GM19397 (cell line): ENCODE data around the gene MYO3B.

ENCODE experiments used
- ATAC-seq: cut with Tn5 transposase; IDR thresholded peaks from one replicate; pipeline ENCODE4 v1.9.1; 2021; ENCODE audit warnings: mild to moderate bottlenecking, moderate library complexity; ENCODE audit not compliant: unreplicated experiment

Gene MYO3B

DNA sequence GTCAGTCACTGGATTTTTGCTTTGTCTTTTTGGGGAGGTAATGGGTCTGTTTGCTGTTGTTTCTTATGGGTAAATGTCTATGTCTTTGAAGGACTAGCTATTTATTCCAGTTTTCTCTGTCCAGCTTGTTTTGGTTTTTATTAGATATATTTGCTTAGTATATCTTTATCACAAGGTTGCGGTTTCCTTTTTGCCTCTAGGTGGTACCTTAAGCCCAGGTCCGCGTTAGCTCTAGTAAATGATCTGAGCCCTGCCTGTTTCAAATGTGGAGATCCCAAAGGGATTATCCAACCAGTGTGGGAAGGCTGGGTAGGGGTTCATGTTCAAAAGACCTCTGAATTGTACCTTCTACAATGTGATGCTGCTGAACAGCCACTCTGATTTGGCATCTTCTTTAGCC is 114.5 kb downstream of the MYO3B start:
- no peak for ATAC-seq

DNA sequence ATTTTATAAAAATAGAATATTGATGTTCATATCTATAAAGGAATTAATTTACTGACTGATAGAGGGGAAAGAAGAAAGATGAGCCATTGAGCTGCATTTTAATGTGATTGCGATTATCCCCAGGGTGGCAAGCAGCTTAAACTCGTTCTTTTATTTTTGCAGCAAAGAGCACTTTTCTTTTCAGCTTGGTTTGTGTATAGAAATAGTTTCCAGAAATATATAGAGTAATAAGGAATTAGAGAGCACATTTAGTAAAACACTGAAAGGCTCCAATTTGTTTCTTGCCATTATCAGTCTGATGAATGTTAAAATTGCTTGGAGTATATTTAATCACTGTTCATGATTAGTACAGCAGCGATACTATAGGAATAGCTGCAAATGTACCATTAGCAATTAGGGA is 119.5 kb downstream of the MYO3B start:
- no peak for ATAC-seq

DNA sequence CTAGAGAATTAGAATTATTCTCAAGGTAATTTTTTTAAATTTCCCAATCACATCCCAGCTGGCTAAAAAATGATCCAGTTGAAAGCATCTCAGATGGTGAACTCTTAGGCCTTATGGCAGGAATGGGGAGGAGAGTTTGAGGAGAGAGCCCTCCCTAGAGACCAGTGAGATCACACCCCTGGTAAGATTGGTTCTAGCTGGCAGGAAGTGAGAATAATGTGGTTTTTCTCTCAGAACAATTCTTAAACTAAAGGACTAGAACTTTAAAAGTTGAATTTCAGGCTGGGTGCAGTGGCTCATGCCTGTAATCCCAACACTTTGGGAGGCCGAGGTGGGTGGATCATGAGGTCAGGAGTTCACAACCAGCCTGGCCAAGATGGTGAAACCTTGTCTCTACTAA is 120.2 kb downstream of the MYO3B start:
- ATAC-seq = no peak

DNA sequence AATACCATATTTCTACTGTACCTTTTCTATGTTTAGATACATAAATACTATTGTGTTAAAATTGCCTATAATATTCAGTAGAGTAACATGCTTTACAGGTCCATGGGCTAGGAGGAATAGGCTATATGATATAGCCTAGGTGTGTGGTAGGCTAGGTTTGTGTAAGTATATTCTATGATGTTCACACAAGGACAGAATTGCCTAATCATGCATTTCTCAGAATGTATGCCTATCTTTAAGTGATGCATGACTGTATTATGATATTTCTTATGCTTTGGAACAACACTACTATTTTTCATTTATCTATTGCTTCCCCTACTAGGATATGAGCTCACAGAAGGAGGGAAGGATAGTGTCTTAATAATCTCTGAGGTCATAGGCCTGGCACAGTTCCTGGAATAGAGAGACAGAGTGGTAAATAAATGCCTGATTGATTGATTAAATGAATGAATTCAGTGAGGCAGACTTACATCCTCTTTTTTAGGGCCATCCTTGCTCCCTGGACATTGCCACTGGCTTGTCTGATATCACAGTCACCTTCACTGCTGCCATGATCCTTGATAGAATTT is 121.0 kb downstream of the MYO3B start:
- no peak for ATAC-seq

DNA sequence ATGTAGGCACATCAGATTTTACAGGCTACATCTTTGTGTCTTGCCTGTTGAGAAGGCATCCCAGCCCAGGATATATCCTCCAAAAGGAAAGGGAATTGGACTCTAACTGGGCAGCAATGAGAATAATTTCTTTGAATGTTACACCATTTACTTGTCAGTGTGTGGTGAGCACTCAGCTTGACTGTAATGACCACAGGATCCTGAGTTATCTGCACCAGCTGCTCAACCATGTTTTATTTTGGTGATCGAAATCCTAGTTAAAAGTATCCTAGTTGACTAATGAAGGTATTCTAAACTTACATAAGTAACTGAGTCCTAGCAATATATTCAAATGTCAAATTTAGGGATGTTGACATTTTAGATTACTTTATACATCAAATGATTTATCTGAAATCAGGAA is 123.0 kb downstream of the MYO3B start:
- no peak for ATAC-seq

DNA sequence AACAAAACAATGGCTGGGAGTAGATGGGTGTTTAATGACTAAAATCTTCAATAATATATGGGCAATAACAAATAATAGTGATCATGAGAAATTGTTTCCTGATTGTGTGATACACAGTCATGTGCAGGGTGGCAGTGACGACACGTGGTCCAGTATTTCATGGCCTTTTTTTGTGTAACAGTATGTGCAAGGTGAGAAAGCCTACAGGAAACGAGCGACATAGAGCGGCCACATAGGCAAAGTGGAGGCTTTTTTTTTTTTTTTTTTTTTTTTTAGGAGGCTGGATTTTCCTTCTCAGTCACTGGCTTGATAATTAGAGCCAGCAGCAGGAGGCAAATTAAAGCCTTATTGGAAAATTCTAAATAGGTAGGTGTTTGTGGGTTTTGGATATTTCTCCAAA is 123.7 kb downstream of the MYO3B start:
- ATAC-seq = no peak

DNA sequence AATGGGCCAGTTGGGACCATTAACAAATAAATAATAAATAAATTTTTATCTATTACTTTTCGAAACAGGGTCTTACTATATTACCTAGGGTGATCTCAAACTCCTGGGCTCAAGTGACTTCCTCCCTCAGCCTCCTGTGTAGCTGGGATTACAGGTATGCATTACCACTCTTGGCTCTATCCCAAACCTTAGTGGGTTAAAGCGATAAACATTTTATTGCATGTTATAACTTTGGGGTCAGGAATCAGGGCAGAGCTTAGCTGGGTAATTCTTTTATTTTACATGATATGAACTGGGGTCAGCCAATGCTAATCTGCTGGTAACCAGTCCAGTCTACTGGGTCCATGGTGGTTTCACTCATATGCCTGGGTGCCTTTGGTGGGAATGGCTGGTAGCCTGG is 127.8 kb downstream of the MYO3B start:
- no peak for ATAC-seq

DNA sequence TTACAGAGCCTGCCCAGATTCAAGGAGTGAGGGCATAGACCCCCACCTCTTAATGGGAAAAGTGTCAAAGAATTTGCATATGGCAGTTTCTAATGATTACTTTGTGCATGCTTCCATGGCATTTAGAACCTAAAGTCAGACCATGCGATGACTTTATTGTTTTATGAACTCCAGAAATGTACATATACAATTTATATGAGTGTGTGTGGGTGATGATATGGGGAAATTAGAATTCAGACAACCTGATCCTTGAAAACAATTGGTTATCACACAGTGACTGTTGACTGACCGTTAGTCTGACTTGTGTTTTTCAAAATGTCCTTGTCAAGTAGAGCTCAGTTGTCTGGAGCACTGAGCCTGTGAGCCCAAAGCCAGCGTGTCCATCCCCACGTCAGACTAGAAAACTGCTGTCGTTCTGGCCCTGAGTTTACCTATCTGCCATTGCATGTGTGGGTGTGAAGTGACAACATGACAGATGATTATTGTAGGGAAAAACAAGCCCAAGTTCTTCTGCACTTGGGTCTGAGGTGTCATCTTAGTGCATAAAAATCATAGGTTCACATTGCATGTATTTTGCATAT is 128.4 kb downstream of the MYO3B start:
- ATAC-seq = no peak

DNA sequence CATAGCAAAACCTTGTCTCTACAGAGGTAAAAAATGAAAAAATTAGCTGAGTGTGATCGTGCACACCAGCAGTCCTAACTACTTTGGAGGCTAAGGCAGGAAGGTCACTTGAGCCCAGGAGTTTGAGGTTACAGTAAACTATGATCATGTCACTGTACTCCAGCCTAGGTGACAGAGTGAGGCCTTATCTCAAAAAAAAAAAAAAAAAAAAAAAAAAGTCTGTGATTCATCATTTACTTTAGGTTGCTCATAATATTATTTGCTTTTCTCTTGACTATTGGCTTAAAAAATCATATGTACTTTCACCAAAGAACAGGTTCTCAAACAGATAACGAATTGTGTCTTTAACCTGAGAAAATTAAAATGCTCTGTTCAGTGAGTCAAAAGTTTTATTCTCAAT is 129.1 kb downstream of the MYO3B start:
- ATAC-seq = no peak

DNA sequence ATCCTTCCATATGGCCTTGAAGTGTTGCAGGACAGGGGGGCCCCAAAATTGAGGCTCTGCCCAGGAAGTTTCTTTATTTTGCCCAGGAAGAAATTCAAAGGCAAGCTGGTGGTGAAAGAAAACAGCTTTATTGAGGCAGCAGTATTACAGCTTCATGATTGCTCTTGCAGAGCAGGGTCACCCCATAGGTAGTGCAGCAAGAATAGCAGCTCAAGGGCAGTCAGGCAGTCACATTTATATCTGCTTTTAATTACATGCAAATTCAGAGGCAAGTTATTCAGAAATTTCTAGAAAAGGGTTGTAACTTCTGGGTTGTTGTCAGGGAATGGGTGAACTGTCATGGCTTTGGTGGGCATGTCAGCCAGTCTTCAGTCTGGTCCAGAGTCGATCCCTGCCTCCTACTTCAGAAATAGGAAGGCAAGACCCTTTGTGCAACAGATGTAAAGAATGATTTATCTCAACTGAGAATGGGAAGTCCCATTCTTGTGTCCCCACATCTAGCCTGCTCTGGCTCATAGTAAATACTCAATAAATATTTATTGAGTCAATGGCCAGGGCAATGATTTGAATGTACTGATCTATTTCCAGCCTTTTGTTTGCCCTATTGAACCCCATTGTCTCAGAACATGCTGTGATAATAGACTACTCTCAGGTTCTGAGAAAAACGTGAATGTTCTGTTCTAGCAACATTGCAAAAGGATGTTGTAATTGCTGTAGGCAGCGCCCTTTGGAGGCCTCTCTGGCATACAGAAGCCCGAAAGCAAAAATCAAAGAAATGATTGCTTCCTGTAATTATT is 129.8 kb downstream of the MYO3B start:
- no peak for ATAC-seq

DNA sequence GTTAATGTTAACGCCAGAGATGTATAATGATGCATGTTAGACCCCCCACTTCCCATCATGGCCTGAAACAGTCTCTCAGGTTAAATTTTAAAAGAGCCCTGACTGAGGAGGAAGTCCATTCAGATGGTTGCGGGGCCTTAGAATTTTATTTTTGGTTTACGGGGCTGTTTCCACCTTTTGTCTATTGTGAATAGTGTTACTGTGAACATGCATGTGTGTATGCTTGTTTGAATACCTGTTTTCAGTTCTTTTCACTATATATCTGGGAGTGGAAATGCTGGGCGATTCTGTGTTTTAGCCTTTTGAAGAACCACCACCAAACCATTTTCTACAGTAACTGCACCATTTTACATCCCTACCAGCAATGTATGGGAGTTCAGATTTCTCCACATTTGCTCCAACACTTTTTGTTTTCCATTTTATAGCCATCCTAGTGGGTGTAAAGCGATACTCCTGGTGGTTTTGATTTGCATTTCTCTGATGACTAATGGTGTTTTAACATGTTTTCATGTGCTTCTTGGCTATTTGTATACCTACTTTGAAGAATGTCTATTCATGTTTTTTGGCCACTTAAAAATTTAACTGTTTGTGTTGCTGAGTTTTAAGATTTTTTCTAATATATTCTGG is 133.0 kb downstream of the MYO3B start:
- ATAC-seq = no peak

DNA sequence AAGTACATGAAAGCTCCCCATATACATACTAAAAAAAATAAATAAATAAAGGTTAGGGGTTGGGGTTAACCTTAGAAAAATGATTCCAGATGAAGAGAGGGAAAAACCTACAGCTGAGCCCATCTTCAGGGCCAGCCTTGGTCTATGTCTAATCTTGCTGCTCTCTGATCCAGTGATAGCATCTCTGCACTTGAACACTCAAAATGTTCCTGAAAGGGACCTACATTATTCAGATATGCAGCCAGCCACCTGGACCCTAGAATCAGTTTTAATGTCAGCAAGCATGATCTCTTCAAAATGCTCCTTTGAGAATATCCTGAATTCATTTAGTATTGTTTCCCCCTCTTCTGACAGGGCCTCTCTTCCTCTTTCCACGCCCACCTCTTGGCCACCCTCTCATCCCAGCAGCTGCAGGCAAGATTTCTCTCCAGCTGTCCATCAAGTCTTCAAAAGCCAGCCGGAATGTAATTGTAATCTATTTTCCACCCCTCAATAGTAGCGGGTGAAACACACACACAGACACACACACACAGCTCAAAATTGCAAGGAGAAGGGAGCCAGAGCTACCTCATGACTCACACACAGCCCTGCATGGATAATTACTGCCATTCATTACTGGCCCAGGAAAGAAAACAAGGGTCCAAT is 135.5 kb downstream of the MYO3B start:
- no peak for ATAC-seq

DNA sequence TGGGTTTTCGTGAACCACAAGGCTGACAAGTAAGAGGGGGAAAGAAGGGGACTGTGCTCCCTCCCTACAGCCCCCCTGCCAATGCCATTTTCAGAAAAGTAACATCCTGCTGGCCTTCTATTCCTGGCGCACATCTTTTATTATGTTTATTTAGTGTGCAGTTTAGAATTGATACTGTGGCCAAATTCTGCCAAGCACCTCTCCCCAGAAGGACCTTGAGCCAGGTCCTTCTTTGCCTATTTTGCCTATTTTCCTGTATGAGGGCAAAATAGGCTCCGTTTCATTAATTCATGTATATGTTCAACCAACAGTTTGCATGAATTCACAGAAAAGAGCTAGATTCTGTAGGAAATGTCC is 136.0 kb downstream of the MYO3B start:
- ATAC-seq = no peak

DNA sequence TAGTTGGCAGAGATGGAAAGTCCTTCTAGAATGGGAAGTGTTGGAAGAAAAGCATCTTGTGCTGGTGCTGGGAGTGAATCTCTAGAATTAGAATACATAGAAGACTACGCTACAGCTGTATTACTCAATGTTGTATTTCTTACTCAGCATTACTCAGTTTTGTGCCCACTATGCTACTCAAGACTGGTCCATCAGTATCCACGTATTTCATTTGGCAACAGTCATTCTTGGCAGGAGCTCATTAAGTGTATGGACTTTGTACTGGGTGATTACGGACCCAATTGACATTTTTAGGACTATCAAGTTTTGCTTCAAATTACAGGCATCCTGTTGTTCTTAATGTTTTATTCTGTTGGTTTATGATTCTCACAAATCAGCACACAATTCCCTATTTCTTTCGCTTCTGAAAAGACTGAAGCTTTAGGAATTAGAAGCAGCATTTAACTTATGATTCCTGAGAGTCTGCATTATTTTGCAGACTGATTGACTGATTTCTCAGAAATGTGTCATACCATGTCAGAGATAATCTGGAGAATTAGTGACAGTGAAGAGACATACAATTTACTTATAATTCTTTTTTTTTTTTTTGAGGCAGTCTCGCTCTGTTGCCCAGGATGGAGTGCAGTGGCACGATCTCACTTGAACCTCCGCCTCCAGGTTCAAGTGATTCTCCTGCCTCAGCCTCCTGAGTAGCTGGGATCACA is 136.9 kb downstream of the MYO3B start:
- no peak for ATAC-seq

DNA sequence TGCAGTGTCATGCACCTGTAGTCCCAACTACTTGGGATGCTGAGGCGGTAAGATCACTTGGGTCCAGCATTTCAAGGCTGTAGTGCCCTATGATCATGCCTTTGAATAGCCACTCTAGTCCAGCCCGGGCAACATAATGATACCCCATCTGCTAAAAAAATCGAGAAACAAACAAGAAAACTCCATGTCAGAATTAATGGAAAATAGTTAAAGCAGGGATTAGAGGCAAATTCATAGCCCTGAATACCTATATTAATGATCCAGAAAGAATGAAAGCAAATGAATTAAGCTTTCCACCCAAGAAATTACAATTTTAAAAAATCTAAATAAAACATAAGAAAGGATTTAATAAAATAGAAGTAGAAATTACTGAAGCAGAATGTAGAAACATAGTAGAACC is 143.0 kb downstream of the MYO3B start:
- ATAC-seq = no peak

DNA sequence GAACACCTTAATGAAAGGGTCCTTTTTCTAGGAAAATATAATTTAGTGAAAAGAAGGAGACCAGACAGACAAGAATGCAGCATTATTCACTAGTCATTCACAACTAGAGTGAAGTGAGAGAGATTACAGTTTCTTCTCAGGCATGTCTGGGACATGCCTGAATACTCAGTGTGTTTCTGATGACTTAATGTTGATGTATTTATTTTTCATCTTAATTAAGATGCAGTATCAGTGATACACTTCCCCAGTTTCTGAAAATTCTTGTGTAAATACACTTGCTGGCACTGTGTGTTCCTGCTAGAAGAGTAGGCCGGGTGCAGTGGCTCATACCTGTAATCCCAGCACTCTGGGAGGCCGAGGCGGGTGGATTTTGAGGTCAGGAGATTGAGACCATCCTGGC is 143.6 kb downstream of the MYO3B start:
- no peak for ATAC-seq

DNA sequence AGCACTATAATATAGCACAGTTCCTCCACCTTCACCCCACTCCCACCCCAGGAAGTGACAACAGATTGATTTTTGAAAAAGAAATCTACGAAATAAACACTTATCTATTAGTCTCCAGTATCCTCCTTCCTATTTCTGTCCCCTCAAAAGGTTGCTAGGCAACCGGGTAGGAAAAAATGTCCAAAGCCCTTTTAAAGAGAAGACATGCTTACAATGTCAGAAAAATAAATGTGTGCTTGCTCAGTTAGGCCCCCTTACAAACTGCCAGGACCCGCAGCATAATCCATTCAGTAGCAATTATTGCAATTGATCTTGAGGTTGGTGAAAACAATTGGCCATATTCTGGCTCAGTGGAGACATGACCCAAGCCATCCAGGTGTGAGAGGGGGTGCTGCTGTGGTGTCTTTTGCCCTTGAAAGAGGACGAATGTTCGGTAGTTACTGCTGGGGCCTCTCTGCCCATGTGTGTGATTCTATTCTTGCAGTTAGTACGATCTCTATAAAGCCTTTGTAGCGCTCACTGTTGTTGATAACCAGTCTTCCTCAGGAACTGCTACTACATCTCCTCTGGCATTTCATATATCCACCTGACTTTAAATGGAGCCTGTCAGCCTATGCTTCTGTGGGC is 144.3 kb downstream of the MYO3B start:
- ATAC-seq = no peak

DNA sequence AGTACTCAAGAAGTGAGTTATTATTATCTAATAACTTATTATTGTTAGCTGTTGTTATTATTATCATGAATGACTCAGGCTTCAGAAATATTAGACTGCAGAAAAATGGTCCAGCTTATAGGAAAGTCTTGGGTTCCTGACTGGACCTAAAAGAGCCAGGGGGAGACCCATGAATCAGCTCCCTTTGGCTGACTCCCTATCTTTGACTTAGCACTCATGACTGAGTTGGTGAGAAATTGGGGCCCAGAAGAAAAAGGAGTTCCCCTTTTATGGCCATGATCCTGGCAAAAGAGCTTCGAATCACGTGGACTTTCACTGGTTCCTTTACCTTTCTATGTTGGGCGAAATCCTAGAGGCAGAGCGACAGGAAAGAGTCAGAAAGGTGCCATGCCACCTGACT is 145.8 kb downstream of the MYO3B start:
- ATAC-seq = no peak

DNA sequence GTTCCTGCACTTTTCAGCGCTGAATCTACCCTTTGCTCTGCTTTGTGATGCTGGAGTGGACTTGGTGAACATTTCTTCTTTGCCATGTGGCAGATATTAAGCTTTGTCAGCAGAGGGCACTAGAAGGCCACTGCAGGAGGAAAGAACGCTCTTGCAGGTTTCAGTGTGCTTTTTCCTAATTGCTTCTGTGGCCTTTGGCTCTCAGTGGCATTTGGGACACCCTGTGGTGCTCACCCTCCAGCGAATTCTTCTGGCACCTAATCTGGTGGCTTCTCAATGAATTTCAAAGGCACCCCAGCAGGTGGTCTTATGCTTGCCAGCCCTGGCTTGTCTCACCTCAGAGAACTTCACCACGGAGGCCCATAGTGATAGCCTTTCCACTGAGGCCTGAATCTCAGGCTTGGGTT is 146.7 kb downstream of the MYO3B start:
- ATAC-seq = no peak

DNA sequence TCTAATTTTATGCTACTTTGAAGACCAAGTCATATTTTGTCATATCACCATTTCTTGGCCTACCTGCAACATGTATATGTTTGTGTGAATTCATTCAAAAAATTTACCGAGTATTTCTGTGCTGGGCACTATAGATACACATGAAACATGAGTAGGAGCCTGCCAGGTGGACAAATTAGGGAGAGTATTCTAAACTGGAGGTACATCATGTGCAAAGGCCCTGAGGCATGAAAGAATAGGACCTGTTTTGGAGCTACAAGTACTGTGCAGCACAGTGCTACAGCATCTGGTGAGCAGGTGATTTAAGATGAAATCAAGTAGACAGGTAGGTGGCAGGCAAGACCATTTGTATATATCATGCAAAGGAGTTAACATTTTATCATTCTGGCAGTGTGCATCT is 152.9 kb downstream of the MYO3B start:
- ATAC-seq = no peak
